ENCODE measurements around the gene TTLL8. TPM values are rescaled to one million over a fixed set of nuclear protein-coding genes. Genes with fewer than 3 reads are reported as not detected.

Gene TTLL8
- total RNA-seq, 1 experiment from 2014 or later: not detected

GRCh38 chr22:50034126-50035081, 23.7 kb downstream of the TTLL8 start:
- POLR2A ChIA-PET (ENCODE audit: unreplicated experiment): no interaction called here

DNA sequence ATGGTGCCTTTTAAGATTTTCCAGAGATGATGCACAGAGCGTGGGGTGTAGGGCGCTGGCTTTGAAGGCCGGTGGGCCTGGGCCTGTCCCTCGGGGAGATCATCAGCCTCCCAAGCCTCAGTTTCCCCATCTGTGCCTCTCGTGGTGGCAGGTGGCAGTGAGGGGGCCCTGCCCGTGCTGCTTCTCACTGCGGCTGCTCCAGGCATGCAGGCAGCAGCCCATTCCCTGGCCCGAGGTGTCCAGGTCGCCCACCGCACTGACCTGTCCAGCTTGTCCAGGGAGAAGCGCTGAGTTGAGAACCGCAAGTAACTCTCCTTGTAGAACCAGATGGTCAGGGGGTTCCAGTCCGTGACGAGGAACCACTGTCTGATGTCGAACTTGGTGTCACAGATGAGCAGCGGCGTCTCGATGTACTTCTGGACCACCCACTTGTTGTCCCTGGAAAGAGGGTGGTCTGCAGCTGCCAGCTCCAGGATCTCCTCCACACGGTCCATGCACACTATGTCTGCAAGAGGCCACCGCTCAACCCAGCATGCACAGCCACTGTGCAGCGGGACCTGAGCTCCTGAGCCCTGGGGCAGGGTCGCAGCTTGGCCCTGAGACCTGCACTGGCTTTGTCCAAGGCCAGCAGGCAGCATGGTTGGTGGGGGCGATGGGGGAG, 25.0 kb downstream of the TTLL8 start:
- no TSS peak for BruUV-seq (replicated peaks)
- H3K9me2 ChIP-seq (replicated peaks; ENCODE audit: low read length): no peaks in the 10 kb centered on the region
- TF ChIP-seq, protein P1, sequence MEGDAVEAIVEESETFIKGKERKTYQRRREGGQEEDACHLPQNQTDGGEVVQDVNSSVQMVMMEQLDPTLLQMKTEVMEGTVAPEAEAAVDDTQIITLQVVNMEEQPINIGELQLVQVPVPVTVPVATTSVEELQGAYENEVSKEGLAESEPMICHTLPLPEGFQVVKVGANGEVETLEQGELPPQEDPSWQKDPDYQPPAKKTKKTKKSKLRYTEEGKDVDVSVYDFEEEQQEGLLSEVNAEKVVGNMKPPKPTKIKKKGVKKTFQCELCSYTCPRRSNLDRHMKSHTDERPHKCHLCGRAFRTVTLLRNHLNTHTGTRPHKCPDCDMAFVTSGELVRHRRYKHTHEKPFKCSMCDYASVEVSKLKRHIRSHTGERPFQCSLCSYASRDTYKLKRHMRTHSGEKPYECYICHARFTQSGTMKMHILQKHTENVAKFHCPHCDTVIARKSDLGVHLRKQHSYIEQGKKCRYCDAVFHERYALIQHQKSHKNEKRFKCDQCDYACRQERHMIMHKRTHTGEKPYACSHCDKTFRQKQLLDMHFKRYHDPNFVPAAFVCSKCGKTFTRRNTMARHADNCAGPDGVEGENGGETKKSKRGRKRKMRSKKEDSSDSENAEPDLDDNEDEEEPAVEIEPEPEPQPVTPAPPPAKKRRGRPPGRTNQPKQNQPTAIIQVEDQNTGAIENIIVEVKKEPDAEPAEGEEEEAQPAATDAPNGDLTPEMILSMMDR (conservative IDR thresholded peaks at IDR 0.05; ENCODE audit: low read depth, low read length): no peak
- TF ChIP-seq EZH2 (IDR thresholded peaks at IDR 0.05; ENCODE audit: low read length, unreplicated experiment): no peak
- no peak for TF ChIP-seq EZH2phosphoT487 (IDR thresholded peaks at IDR 0.05; ENCODE audit: borderline replicate concordance, low read length)
- no peak overlapping the region for H3K27ac ChIP-seq (ENCODE audit: low read length)
- no peaks in the 10 kb centered on the region for H3K9me3 ChIP-seq (ENCODE audit: low read length)
- DNase-seq (no peak), ATAC-seq (no peak)
- no peak overlapping the region for H2AFZ ChIP-seq (ENCODE audit: low read length)
- H3K27me3 ChIP-seq (ENCODE audit: low read length): no peaks in the 10 kb centered on the region
- intact Hi-C loops (cut with micrococcal nuclease): loop anchor here (10.0 kb wide), 1 partner anchor 58 kb away; no protein-coding TSS in a partner anchor
- no peak overlapping the region for H3K4me3 ChIP-seq (ENCODE audit: low read length)
- CTCF ChIA-PET: no interaction called here
- H3K79me2 ChIP-seq (ENCODE audit: low read length): no peaks in the 10 kb centered on the region
- H3K4me1 ChIP-seq (ENCODE audit: insufficient read depth, low read length): peaks cover 3% of the 10 kb centered on the region
- no peaks in the 10 kb centered on the region for H3F3A ChIP-seq (ENCODE audit: low read length, unreplicated experiment)
- POLR2A ChIA-PET (ENCODE audit: unreplicated experiment): no interaction called here
- H4K20me1 ChIP-seq (ENCODE audit: low read length): no peaks in the 10 kb centered on the region
- no peak overlapping the region for H3K9ac ChIP-seq (ENCODE audit: low read length)
- H3K36me3 ChIP-seq (ENCODE audit: low read depth, low read length): no peaks in the 10 kb centered on the region
- no peak overlapping the region for H3K4me2 ChIP-seq (ENCODE audit: low read length)

More at GRCh38 chr22:50034126-50035081, 23.7 kb downstream of the TTLL8 start:
- BruUV-seq (replicated peaks): no TSS peak
- DNase-seq (no peak), ATAC-seq (no peak)
- Histone ChIP-seq H3K9ac (ENCODE audit: low read length) (no peak overlapping the region), H2AFZ (ENCODE audit: low read length) (no peak overlapping the region), H3K4me1 (ENCODE audit: insufficient read depth, low read length) (no peaks in the 10 kb centered on the region), H3K4me2 (ENCODE audit: low read length) (no peak overlapping the region), H3K27ac (ENCODE audit: low read length) (no peak overlapping the region), H3K36me3 (ENCODE audit: low read depth, low read length) (no peaks in the 10 kb centered on the region), H3K9me3 (ENCODE audit: low read length) (no peaks in the 10 kb centered on the region), H3F3A (ENCODE audit: low read length, unreplicated experiment) (no peaks in the 10 kb centered on the region), H3K4me3 (ENCODE audit: low read length) (no peak overlapping the region), H3K27me3 (ENCODE audit: low read length) (no peaks in the 10 kb centered on the region), H3K9me2 (replicated peaks; ENCODE audit: low read length) (no peaks in the 10 kb centered on the region), H4K20me1 (ENCODE audit: low read length) (no peaks in the 10 kb centered on the region), H3K79me2 (ENCODE audit: low read length) (no peaks in the 10 kb centered on the region)
- intact Hi-C loops (cut with micrococcal nuclease): loop anchor here (10.0 kb wide), 1 partner anchor 60 kb away; no protein-coding TSS in a partner anchor
- CTCF ChIA-PET: no interaction called here
- TF ChIP-seq EZH2phosphoT487 (IDR thresholded peaks at IDR 0.05; ENCODE audit: borderline replicate concordance, low read length): no peak
- TF ChIP-seq, protein P1 (conservative IDR thresholded peaks at IDR 0.05; ENCODE audit: low read depth, low read length): no peak

Data from PC-3 (cell line).